Activated naive CD4-positive, alpha-beta T cell (primary cell): ENCODE results near the gene SLC8A1.

Experiments
- DNase-seq, 4 experiments: peaks; one replicate each; lab custom pipeline; 2025; lab: John Stamatoyannopoulos, UW

SLC8A1 gene

GRCh38 chr2:40270372-40270771 lies 181.5 kb downstream of the SLC8A1 start:
- DNase-seq, result no peak

GRCh38 chr2:40268566-40268965 lies 183.3 kb downstream of the SLC8A1 start:
- DNase-seq, result no peak

GRCh38 chr2:40266201-40266600 lies 185.7 kb downstream of the SLC8A1 start:
- DNase-seq, result no peak

GRCh38 chr2:40265602-40266001 lies 186.3 kb downstream of the SLC8A1 start:
- no peak for DNase-seq

- no peak for DNase-seq
Observed at GRCh38 chr2:40261042-40261441, 190.8 kb downstream of the SLC8A1 start.

GRCh38 chr2:40260437-40260836 lies 191.5 kb downstream of the SLC8A1 start:
- no peak for DNase-seq

- DNase-seq, result no peak
Observed at GRCh38 chr2:40259900-40260299, 192.0 kb downstream of the SLC8A1 start.

GRCh38 chr2:40258135-40258457 lies 193.8 kb downstream of the SLC8A1 start:
- no peak for DNase-seq

GRCh38 chr2:40257340-40258134 lies 194.4 kb downstream of the SLC8A1 start:
- DNase-seq, result no peak

GRCh38 chr2:40256649-40257048 lies 195.2 kb downstream of the SLC8A1 start:
- no peak for DNase-seq

- no peak for DNase-seq
Observed at GRCh38 chr2:40256008-40256407, 195.9 kb downstream of the SLC8A1 start.

GRCh38 chr2:40255103-40255502 lies 196.8 kb downstream of the SLC8A1 start:
- DNase-seq, result no peak

GRCh38 chr2:40254611-40255010 lies 197.3 kb downstream of the SLC8A1 start:
- no peak for DNase-seq

- DNase-seq, result no peak
Observed at GRCh38 chr2:40251137-40251536, 200.8 kb downstream of the SLC8A1 start.

- DNase-seq, result no peak
Observed at GRCh38 chr2:40249577-40249976, 202.3 kb downstream of the SLC8A1 start.

- no peak for DNase-seq
Observed at GRCh38 chr2:40248294-40248693, 203.6 kb downstream of the SLC8A1 start.

- no peak for DNase-seq
Observed at GRCh38 chr2:40244675-40245074, 207.2 kb downstream of the SLC8A1 start.

GRCh38 chr2:40244251-40244650 lies 207.6 kb downstream of the SLC8A1 start:
- no peak for DNase-seq

- no peak for DNase-seq
Observed at GRCh38 chr2:40243581-40244187, 208.2 kb downstream of the SLC8A1 start.

- no peak for DNase-seq
Observed at GRCh38 chr2:40242315-40242714, 209.6 kb downstream of the SLC8A1 start.

- DNase-seq, result no peak
Observed at GRCh38 chr2:40240070-40240469, 211.8 kb downstream of the SLC8A1 start.

- no peak for DNase-seq
Observed at GRCh38 chr2:40230707-40231432, 221.0 kb downstream of the SLC8A1 start.

GRCh38 chr2:40230186-40230585 lies 221.7 kb downstream of the SLC8A1 start:
- DNase-seq, result no peak
